ENCODE measurements around the gene EBF3. TPM values are rescaled to one million over a fixed set of nuclear protein-coding genes. Genes with fewer than 3 reads are reported as not detected.

The EBF3 gene
- total RNA-seq, 4 donors from 2014 or later, result 1.5 to 4.1 (median 1.9) TPM; not detected in 1

- H3K27ac ChIP-seq, result no peak overlapping the region
- TF ChIP-seq CTCF (IDR thresholded peaks at IDR 0.05) (no peak), POLR2A (IDR thresholded peaks at IDR 0.05) (no peak)
Measured at GRCh38 chr10:129854796-129855705, 109.0 kb downstream of the EBF3 start.

GRCh38 chr10:129854158-129854557 is 109.9 kb downstream of the EBF3 start:
- no peaks in the 10 kb centered on the region for H3K36me3 ChIP-seq
- peaks cover 0 to 5% (median 0%) of the 10 kb centered on the region in 4 donors for H3K4me1 ChIP-seq
- DNase-seq, result no peak
- no peak overlapping the region for H3K4me3 ChIP-seq
- no peak for TF ChIP-seq POLR2A (IDR thresholded peaks at IDR 0.05)
- no peak for TF ChIP-seq CTCF (IDR thresholded peaks at IDR 0.05)
- no peaks in the 10 kb centered on the region for H3K27me3 ChIP-seq
- H3K27ac ChIP-seq, result no peak overlapping the region
- peaks cover 0 to 3% (median 0%) of the 10 kb centered on the region in 4 donors for H3K9me3 ChIP-seq

More at GRCh38 chr10:129854796-129855705, 109.0 kb downstream of the EBF3 start:
- H3K4me3 ChIP-seq, result no peak overlapping the region
- H3K4me1 ChIP-seq, result peaks cover 0 to 5% (median 0%) of the 10 kb centered on the region in 4 donors
- H3K9me3 ChIP-seq, result peaks cover 0 to 3% (median 0%) of the 10 kb centered on the region in 4 donors
- DNase-seq, result no peak
- H3K36me3 ChIP-seq, result no peaks in the 10 kb centered on the region
- no peaks in the 10 kb centered on the region for H3K27me3 ChIP-seq

- Histone ChIP-seq H3K4me1 (peaks cover 0 to 5% (median 0%) of the 10 kb centered on the region in 4 donors), H3K9me3 (peaks cover 0 to 3% (median 0%) of the 10 kb centered on the region in 4 donors), H3K27me3 (no peaks in the 10 kb centered on the region), H3K4me3 (peak overlapping the region in 2 of 4 donors; percentile 13 to 26), H3K27ac (no peak overlapping the region), H3K36me3 (no peaks in the 10 kb centered on the region)
- TF ChIP-seq CTCF (IDR thresholded peaks at IDR 0.05) (peak in 4 of 6 experiments; percentile 23 to 69 (median 62)), POLR2A (IDR thresholded peaks at IDR 0.05) (no peak)
- DNase-seq, result no peak
Measured at GRCh38 chr10:129853562-129853903, 110.5 kb downstream of the EBF3 start.

GRCh38 chr10:129852829-129853561 is 111.1 kb downstream of the EBF3 start:
- peak overlapping the region in 2 of 4 donors; percentile 13 to 26 for H3K4me3 ChIP-seq

More at GRCh38 chr10:129852829-129853561, 111.1 kb downstream of the EBF3 start:
- DNase-seq, result peak in 1 of 3 donors; percentile 42
- peaks cover 0 to 3% (median 0%) of the 10 kb centered on the region in 4 donors for H3K9me3 ChIP-seq
- no peaks in the 10 kb centered on the region for H3K27me3 ChIP-seq
- no peaks in the 10 kb centered on the region for H3K36me3 ChIP-seq
- TF ChIP-seq POLR2A (IDR thresholded peaks at IDR 0.05), result no peak
- TF ChIP-seq CTCF (IDR thresholded peaks at IDR 0.05), result no peak
- H3K4me1 ChIP-seq, result peaks cover 0 to 5% (median 0%) of the 10 kb centered on the region in 4 donors
- H3K27ac ChIP-seq, result no peak overlapping the region

Data from Peyer's patch (tissue), 4 donors.